Right atrium auricular region (tissue), 2 donors: ENCODE results near the gene ABR. TPM values are rescaled to one million over a fixed set of nuclear protein-coding genes. Genes with fewer than 3 reads are reported as not detected.

Source experiments
- DNase-seq: peaks from one replicate; pipeline ENCODE4 v3.0.0-alpha.2; 2019; ENCODE audit warnings: low spot score
- H3K27ac ChIP-seq, 2 donors: fragments of 200-600 bp; sonication (generic); 1 replicate in 1 of 2; 2 replicates in 1 of 2; pipeline ENCODE4 v1.5.1; 2016 to 2019
- H3K27me3 ChIP-seq, 2 donors: fragments of 200-600 bp; sonication (generic); one replicate each; pipeline versions ENCODE4 v1.5.1 to v1.6.0; 2017 to 2019
- H3K36me3 ChIP-seq: fragments of 200-600 bp; sonication (generic); one replicate; pipeline ENCODE4 v1.5.1; 2016
- H3K4me1 ChIP-seq, 2 donors: fragments of 200-600 bp; sonication (generic); one replicate each; pipeline versions ENCODE4 v1.5.1 to v1.6.0; 2017 to 2019
- H3K4me3 ChIP-seq, 2 donors: fragments of 200-600 bp; sonication (generic); 1 replicate in 1 of 2; 2 replicates in 1 of 2; pipeline ENCODE4 v1.5.1; 2017 to 2019; ENCODE audit warnings: mild to moderate bottlenecking in 1 of 2, moderate library complexity in 1 of 2
- H3K9me3 ChIP-seq, 2 donors: fragments of 200-600 bp; sonication (generic); one replicate each; pipeline ENCODE4 v1.5.1; 2019
- CTCF ChIP-seq, 2 donors: fragments of 200-600 bp; sonication (generic); IDR thresholded peaks; one replicate each; pipeline ENCODE4 v1.5.1; 2019; ENCODE audit warnings: antibody characterized with exemption in 2 of 2
- total RNA-seq, 2 donors: library from RNA; depleted of rRNA; stranded (reverse); fragments of >200 nt; gene quantifications; one replicate each; pipeline ENCODE4 v1.1.0, GENCODE V29; 2016

The ABR gene
- total RNA-seq, 2 donors from 2014 or later: 94.9 to 116 TPM

GRCh38 chr17:1145311-1145986 lies 34.3 kb downstream of the ABR start:
- H3K27me3 ChIP-seq: no peaks in the 10 kb centered on the region
- DNase-seq: no peak
- no peak for TF ChIP-seq CTCF (IDR thresholded peaks at IDR 0.05)
- no peaks in the 10 kb centered on the region for H3K4me1 ChIP-seq
- H3K36me3 ChIP-seq: no peaks in the 10 kb centered on the region
- H3K9me3 ChIP-seq: no peaks in the 10 kb centered on the region
- H3K27ac ChIP-seq: no peak overlapping the region
- H3K4me3 ChIP-seq: no peak overlapping the region

GRCh38 chr17:1144162-1144561 lies 35.6 kb downstream of the ABR start:
- Histone ChIP-seq H3K36me3 (no peaks in the 10 kb centered on the region), H3K4me3 (no peak overlapping the region), H3K4me1 (no peaks in the 10 kb centered on the region), H3K9me3 (no peaks in the 10 kb centered on the region), H3K27ac (no peak overlapping the region), H3K27me3 (no peaks in the 10 kb centered on the region)
- no peak for DNase-seq
- TF ChIP-seq CTCF (IDR thresholded peaks at IDR 0.05): no peak

GRCh38 chr17:1143573-1143972 lies 36.2 kb downstream of the ABR start:
- Histone ChIP-seq H3K4me1 (no peaks in the 10 kb centered on the region), H3K9me3 (no peaks in the 10 kb centered on the region), H3K4me3 (no peak overlapping the region), H3K27ac (no peak overlapping the region), H3K36me3 (no peaks in the 10 kb centered on the region), H3K27me3 (no peaks in the 10 kb centered on the region)
- no peak for TF ChIP-seq CTCF (IDR thresholded peaks at IDR 0.05)
- DNase-seq: no peak

- Histone ChIP-seq H3K4me1 (no peaks in the 10 kb centered on the region), H3K36me3 (no peaks in the 10 kb centered on the region), H3K9me3 (no peaks in the 10 kb centered on the region), H3K27me3 (no peaks in the 10 kb centered on the region), H3K4me3 (no peak overlapping the region), H3K27ac (no peak overlapping the region)
- DNase-seq: no peak
- no peak for TF ChIP-seq CTCF (IDR thresholded peaks at IDR 0.05)
These were observed 37.2 kb downstream of the ABR start for GRCh38 chr17:1142561-1142971.

GRCh38 chr17:1137465-1137894 lies 42.3 kb downstream of the ABR start:
- Histone ChIP-seq H3K9me3 (no peaks in the 10 kb centered on the region), H3K4me1 (peaks cover 0 to 30% of the 10 kb centered on the region in 2 donors), H3K4me3 (no peak overlapping the region), H3K27me3 (no peaks in the 10 kb centered on the region), H3K27ac (no peak overlapping the region), H3K36me3 (no peaks in the 10 kb centered on the region)
- no peak for TF ChIP-seq CTCF (IDR thresholded peaks at IDR 0.05)
- DNase-seq: no peak

GRCh38 chr17:1136748-1137147 lies 43.0 kb downstream of the ABR start:
- H3K27ac ChIP-seq: no peak overlapping the region
- H3K9me3 ChIP-seq: no peaks in the 10 kb centered on the region
- H3K36me3 ChIP-seq: no peaks in the 10 kb centered on the region
- peaks cover 0 to 30% of the 10 kb centered on the region in 2 donors for H3K4me1 ChIP-seq
- no peaks in the 10 kb centered on the region for H3K27me3 ChIP-seq
- DNase-seq: no peak
- no peak overlapping the region for H3K4me3 ChIP-seq
- TF ChIP-seq CTCF (IDR thresholded peaks at IDR 0.05): no peak
